Skin epidermis (tissue), 12 donors: ENCODE results near the gene PIK3C2G.
"Not testable (repeated sequence)": the region's sequence is repeated elsewhere in the genome, so short reads cannot be mapped to it uniquely, and the experiment has no call there.

Experiments
- H3K27ac ChIP-seq, 21 experiments: fragments of 200-600 bp; sonication (generic) in 11 of 21; one replicate each; pipeline ENCODE4 v1.5.0; 2020; ENCODE audit warnings: mild to moderate bottlenecking in 3 of 21, inconsistent platforms in 2 of 21, moderate library complexity in 2 of 21
- H3K4me3 ChIP-seq, 7 experiments: fragments of 200-600 bp; sonication (generic) in 2 of 7; one replicate each; pipeline ENCODE4 v1.5.0; 2020; ENCODE audit warnings: inconsistent platforms in 2 of 7, mild to moderate bottlenecking in 2 of 7, moderate library complexity in 1 of 7

PIK3C2G gene

DNA sequence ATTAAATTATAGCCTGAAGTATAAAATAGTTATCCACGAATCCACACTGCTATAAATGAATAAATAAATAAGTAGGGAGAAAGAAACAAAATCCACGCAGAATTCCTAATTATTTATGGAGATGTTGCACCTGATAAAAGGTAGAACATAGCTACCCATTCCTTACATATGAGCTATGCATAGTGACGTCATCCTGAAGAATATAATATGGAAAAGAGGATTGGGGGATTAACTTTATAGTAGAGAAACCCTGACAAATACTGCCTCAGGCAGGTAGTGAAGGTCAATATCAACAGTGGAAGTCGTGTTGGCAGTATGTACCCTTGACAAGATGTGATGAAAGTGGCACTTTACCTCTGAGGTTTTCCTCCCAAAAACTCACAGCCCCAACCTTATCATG is 394.0 kb downstream of the PIK3C2G start:
- Histone ChIP-seq H3K27ac (no peak overlapping the region), H3K4me3 (no peak overlapping the region)

GRCh38 chr12:18658179-18658578 is 396.9 kb downstream of the PIK3C2G start:
- no peak overlapping the region for H3K4me3 ChIP-seq
- H3K27ac ChIP-seq = no peak overlapping the region

DNA sequence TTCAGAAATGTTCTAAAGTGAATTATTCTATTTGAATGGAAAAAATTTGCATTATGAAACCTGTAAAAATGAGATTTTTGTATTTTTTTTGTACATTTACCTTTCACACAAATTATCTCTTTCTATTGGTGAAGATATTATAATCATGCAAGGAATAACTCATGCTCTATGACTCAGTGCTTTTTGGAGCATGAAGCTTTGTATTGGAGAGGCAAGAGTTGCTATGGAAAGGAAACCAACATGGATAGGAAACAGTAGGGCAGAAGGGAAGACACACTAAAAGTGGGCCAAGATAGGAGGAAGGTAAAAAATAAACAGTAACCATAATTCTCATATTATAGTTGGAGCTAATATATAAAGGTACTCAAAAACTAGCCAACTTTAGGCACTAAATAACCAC is 397.5 kb downstream of the PIK3C2G start:
- no peak overlapping the region for H3K27ac ChIP-seq
- H3K4me3 ChIP-seq = no peak overlapping the region

DNA sequence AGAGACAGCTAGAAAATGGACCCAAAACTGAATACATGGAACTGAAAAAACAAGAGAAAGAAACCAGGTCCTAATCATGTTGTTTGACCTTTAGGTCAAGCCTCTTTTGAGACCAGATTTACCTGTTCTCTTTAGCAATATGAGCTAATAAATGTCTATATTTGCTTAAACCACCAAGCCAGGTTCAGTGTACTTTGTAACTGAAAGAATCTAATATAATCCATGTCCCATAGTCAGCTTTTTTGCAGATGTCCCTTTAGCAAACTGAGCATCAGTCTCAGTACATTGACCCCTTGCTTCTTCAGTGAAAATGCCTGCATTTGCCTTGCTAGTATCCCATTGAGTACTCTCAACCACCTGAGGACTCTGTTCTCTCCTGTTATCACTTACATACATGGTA is 414.8 kb downstream of the PIK3C2G start:
- H3K27ac ChIP-seq = no peak overlapping the region
- no peak overlapping the region for H3K4me3 ChIP-seq

DNA sequence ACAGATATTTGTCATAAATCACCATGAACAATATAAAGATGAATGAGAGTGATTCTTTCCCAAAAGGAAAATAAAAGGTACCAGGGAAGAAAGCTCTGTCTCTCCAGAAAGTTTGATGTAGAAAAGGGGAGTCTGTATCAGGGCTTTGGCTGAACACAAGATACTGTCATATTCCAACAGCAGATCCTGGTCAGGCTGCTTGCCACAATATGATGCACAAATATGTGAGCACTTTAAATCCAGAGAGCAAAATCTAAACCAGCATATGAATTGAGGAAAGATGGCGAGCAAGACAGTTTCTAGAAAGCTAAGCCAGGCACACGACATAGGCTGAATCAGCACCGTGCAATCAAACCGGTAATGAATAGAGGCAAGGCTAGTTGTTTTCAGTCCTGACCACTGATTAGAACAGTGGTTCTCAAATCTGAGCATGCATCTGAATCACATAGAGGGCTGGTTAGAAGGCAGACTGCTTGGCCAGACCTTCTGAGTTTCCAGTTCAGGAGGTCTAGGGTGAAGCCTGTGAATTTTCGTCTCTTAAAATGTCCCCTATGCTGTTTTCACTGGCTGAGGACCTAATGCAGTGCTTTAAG is 415.8 kb downstream of the PIK3C2G start:
- no peak overlapping the region for H3K4me3 ChIP-seq
- no peak overlapping the region for H3K27ac ChIP-seq

DNA sequence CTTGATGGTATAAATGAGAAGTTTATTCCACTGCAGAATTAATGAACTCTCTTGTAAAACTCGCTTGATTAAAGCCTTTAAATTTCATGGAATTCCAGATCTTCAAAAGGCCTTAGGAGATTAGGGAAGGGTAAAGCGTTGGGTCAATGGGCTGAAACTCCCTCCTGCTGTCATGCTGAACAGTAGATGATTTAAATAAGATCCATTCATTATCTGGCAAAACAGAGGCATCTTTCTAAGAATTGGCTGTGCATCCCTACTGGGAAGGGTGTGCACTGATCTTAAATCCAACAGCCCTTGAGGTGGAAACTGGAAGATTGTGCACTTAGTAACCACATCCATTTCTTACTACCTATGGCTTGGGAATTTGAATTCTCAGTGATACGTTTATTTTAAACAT is 420.5 kb downstream of the PIK3C2G start:
- no peak overlapping the region for H3K27ac ChIP-seq
- no peak overlapping the region for H3K4me3 ChIP-seq

DNA sequence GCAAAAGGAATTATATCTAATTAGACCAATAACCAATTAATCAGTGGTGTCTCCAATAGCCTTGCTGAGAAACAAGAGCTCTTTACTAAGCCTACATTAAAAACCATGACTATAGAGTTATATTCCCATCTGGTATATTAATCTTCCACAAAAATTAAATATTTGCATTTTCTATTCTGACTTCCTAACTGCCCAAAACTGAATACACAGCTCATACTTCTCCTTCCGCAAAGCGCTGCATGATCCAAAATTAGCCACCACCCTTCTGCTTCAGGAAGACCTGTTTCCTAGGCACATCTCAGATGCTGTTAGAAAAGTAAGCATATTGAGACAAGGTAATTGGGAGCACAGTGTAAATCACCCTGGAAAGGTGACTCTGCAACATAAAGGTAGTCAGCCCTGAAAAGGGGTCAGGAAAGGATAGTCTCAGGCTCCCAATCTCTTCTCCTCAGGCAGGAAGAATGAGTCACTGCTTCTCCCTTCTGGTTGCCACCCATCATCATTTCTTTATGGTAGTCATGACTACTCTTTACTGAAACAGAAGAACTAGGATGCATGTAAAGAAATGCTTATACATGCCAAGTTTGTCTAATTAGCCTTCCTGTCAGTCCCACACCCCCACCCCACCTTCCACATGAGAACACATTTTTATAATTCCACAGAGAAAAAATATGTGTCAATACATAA is 422.2 kb downstream of the PIK3C2G start:
- Histone ChIP-seq H3K4me3 (no peak overlapping the region), H3K27ac (no peak overlapping the region)

GRCh38 chr12:18684430-18684829 is 423.1 kb downstream of the PIK3C2G start:
- Histone ChIP-seq H3K27ac (no peak overlapping the region), H3K4me3 (no peak overlapping the region)

GRCh38 chr12:18689771-18690170 is 428.5 kb downstream of the PIK3C2G start:
- H3K4me3 ChIP-seq = no peak overlapping the region
- H3K27ac ChIP-seq = no peak overlapping the region

DNA sequence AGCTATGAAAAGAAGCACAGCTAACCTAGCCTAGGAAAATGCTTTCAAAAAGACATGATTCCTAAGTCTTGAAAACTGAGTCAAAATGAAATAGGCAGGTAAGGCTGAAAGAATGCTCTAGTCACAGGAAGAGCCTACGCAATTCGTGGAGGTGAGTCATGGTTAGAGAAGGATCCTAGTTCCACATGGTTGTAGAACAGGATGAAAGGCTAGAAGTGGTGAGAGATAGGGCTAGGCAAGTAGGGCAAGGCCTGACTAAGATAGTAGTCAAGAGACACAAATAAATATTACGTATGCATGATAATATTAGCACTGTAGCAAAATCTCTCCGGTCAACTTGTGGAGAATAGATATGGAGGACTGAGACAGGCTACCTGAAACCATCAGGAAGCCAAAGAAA is 429.3 kb downstream of the PIK3C2G start:
- Histone ChIP-seq H3K27ac (peak overlapping the region in 1 of 21 experiments; percentile 9), H3K4me3 (no peak overlapping the region)

DNA sequence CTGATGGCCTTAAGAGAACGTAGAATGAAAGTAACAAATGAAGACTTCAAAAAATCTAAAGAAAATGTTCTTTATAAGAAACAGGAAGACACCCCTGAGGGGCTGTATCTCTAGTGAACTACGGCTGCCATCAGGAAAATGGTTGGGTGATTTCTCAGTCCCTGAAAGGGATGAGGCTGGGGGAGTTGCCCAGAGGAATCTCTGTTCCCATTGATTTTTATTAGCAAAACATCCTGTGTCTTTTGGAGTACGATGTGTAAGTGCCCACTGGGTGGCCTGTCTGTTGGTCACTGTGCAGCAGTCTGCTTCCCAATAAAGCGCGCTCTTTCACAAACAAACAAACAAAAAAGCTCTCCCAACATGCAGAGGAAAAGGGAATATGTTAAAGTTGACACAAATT is 432.7 kb downstream of the PIK3C2G start:
- not testable (repeated sequence) for H3K27ac ChIP-seq, H3K4me3 ChIP-seq

DNA sequence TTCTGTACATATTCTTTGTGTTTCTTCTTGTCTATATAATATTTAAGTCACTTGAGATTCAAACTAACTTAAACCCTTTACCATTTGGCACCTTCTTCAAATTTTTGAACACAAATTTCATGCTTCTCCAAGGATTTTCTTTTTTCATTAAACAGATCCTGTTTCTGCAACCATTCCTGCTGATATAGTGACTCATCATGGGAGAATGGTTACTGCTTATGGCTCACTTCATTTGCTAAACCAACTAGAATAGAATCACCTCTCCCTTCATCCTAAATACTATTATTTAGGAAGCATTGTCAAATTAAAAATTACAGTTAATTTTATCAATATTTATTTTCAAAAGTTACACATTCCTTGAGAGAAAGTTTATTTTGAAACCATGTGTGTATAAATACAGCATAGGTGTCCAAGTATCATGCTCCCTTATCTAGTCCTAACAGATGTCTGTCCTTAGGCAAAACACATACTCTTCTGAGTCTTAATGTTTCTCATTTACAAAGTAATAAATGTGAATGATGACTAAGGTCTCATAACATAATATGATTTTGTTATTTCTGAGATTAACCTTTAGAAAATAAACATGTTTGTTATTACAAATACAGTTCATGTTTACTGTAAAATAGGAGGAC is 435.8 kb downstream of the PIK3C2G start:
- H3K27ac ChIP-seq = no peak overlapping the region
- no peak overlapping the region for H3K4me3 ChIP-seq
